ENCODE results near the gene ADGRL3.

Gene ADGRL3

DNA sequence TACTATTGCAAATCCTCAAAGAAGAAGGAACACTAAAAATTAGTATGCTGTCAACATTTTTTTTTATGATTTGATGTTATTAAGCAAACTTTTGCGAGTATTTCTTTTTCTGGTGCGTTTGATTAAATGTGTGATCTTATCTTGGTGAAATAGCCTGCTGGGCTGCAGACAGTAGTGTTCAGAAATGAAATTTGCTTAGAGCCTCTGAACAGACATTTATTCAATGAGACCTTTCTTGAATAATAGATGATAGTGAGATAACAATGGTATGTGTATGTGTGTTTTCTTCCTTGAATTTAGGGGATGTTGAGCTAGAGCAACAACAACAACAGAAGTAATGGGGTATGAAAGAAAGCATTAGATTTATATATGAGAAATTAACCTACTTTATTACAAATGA, 12.7 kb downstream of the ADGRL3 start:
- DNase-seq (no peak), ATAC-seq (ENCODE audit: insufficient read depth, low read depth) (no peak)
- Histone ChIP-seq H3K9me3 (ENCODE audit: insufficient read depth, low read length, severe bottlenecking) (no peaks in the 10 kb centered on the region), H2AFZ (ENCODE audit: low read depth, low read length) (no peak overlapping the region), H3K27ac (ENCODE audit: low read length) (no peak overlapping the region), H3K9ac (ENCODE audit: low read depth, low read length) (no peak overlapping the region), H3K36me3 (ENCODE audit: insufficient read depth, low read length) (no peaks in the 10 kb centered on the region), H3K4me2 (ENCODE audit: insufficient read depth, low read length) (no peak overlapping the region), H3K4me1 (ENCODE audit: insufficient read depth, low read length) (no peaks in the 10 kb centered on the region), H3K4me3 (ENCODE audit: low read depth in 1 of 2, low read length in 2 of 2) (no peak overlapping the region), H4K20me1 (ENCODE audit: insufficient read depth, low read length) (no peaks in the 10 kb centered on the region), H3K27me3 (ENCODE audit: insufficient read depth, low read length, poor library complexity) (no peaks in the 10 kb centered on the region), H3K79me2 (ENCODE audit: insufficient read depth, low read length) (no peaks in the 10 kb centered on the region)
- TF ChIP-seq, protein P1, sequence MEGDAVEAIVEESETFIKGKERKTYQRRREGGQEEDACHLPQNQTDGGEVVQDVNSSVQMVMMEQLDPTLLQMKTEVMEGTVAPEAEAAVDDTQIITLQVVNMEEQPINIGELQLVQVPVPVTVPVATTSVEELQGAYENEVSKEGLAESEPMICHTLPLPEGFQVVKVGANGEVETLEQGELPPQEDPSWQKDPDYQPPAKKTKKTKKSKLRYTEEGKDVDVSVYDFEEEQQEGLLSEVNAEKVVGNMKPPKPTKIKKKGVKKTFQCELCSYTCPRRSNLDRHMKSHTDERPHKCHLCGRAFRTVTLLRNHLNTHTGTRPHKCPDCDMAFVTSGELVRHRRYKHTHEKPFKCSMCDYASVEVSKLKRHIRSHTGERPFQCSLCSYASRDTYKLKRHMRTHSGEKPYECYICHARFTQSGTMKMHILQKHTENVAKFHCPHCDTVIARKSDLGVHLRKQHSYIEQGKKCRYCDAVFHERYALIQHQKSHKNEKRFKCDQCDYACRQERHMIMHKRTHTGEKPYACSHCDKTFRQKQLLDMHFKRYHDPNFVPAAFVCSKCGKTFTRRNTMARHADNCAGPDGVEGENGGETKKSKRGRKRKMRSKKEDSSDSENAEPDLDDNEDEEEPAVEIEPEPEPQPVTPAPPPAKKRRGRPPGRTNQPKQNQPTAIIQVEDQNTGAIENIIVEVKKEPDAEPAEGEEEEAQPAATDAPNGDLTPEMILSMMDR (IDR thresholded peaks at IDR 0.05; ENCODE audit: borderline replicate concordance, extremely low read depth, low read length, poor library complexity, severe bottlenecking) = no peak
- TF ChIP-seq EZH2 (IDR thresholded peaks at IDR 0.05; ENCODE audit: borderline replicate concordance, low read depth, low read length, severe bottlenecking) = no peak

DNA sequence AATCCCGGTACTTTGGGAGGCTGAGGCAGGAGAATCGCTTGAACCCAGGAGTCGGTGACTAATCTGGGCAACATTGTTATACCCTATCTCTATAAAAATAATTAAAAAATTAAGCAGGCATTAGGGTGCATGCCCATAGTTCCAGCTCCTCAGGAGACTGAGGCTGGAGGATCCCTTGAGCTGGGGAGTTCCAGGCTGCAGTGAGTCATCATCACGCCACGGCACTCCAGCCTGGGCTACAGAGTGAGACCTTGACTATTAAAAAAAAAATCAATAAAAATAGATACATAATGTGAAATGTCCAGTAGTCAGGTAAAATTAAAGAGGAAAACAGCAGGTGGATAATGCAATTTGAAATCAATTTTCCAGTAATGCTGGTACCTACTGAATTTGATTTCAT, 14.6 kb downstream of the ADGRL3 start:
- Histone ChIP-seq H3K36me3 (ENCODE audit: insufficient read depth, low read length) (no peaks in the 10 kb centered on the region), H3K4me2 (ENCODE audit: insufficient read depth, low read length) (no peak overlapping the region), H3K4me1 (ENCODE audit: insufficient read depth, low read length) (no peaks in the 10 kb centered on the region), H3K4me3 (ENCODE audit: low read depth in 1 of 2, low read length in 2 of 2) (no peak overlapping the region), H3K27ac (ENCODE audit: low read length) (no peak overlapping the region), H3K79me2 (ENCODE audit: insufficient read depth, low read length) (no peaks in the 10 kb centered on the region), H2AFZ (ENCODE audit: low read depth, low read length) (no peak overlapping the region), H3K9me3 (ENCODE audit: insufficient read depth, low read length, severe bottlenecking) (no peaks in the 10 kb centered on the region), H4K20me1 (ENCODE audit: insufficient read depth, low read length) (no peaks in the 10 kb centered on the region), H3K27me3 (ENCODE audit: insufficient read depth, low read length, poor library complexity) (no peaks in the 10 kb centered on the region), H3K9ac (ENCODE audit: low read depth, low read length) (no peak overlapping the region)
- no peak for ATAC-seq (ENCODE audit: insufficient read depth, low read depth)
- DNase-seq = no peak
- TF ChIP-seq, protein P1 (IDR thresholded peaks at IDR 0.05; ENCODE audit: borderline replicate concordance, extremely low read depth, low read length, poor library complexity, severe bottlenecking) = no peak
- TF ChIP-seq EZH2 (IDR thresholded peaks at IDR 0.05; ENCODE audit: borderline replicate concordance, low read depth, low read length, severe bottlenecking) = no peak

DNA sequence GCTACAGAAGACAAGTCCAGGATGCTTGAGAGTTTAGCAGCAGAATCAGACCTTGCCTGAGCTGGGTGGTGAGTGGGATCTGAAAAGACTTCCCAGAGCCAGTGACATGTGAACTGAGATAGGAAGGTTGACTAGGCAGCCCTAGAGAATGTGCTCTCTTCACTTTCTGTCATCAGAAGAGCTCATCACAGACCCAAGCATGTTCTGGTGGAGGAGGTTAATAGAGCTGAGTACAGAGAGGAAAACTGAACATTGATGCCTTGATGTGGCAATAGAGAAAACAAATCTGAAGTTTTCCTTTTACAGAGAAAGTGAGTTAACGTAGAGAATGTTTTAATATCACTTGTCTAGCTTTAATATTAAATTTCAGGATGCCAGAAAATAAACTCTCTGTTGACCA, 17.1 kb downstream of the ADGRL3 start:
- DNase-seq (no peak), ATAC-seq (ENCODE audit: insufficient read depth, low read depth) (no peak)
- no peak overlapping the region for H3K4me2 ChIP-seq (ENCODE audit: insufficient read depth, low read length)
- H2AFZ ChIP-seq (ENCODE audit: low read depth, low read length) = no peak overlapping the region
- no peak overlapping the region for H3K27ac ChIP-seq (ENCODE audit: low read length)
- H3K4me1 ChIP-seq (ENCODE audit: insufficient read depth, low read length) = no peaks in the 10 kb centered on the region
- H3K9me3 ChIP-seq (ENCODE audit: insufficient read depth, low read length, severe bottlenecking) = no peaks in the 10 kb centered on the region
- no peak overlapping the region for H3K9ac ChIP-seq (ENCODE audit: low read depth, low read length)
- H4K20me1 ChIP-seq (ENCODE audit: insufficient read depth, low read length) = no peaks in the 10 kb centered on the region
- H3K27me3 ChIP-seq (ENCODE audit: insufficient read depth, low read length, poor library complexity) = no peaks in the 10 kb centered on the region
- H3K36me3 ChIP-seq (ENCODE audit: insufficient read depth, low read length) = no peaks in the 10 kb centered on the region
- TF ChIP-seq, protein P1 (IDR thresholded peaks at IDR 0.05; ENCODE audit: borderline replicate concordance, extremely low read depth, low read length, poor library complexity, severe bottlenecking) = no peak
- no peak for TF ChIP-seq EZH2 (IDR thresholded peaks at IDR 0.05; ENCODE audit: borderline replicate concordance, low read depth, low read length, severe bottlenecking)
- no peak overlapping the region for H3K4me3 ChIP-seq (ENCODE audit: low read depth in 1 of 2, low read length in 2 of 2)
- no peaks in the 10 kb centered on the region for H3K79me2 ChIP-seq (ENCODE audit: insufficient read depth, low read length)

DNA sequence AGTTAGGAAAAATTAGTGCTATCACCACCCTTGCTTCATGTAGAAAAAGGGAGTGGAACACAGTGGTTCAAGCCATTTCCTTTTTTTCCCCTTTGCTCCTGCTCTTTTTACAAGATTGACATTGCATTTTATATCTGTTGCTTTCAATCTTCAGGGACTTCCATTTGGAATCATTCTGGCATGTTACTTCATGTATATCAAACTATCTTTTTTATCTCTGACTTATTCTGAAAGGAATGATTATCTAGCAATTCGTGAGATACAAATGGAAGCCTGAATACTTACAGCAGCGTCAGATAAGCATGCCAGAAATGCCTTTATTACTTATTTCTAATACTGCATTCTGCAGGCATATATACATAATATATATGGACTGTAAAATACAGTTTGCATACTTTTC, 20.4 kb downstream of the ADGRL3 start:
- Histone ChIP-seq H3K4me1 (ENCODE audit: insufficient read depth, low read length) (no peaks in the 10 kb centered on the region), H3K4me2 (ENCODE audit: insufficient read depth, low read length) (no peak overlapping the region), H3K27me3 (ENCODE audit: insufficient read depth, low read length, poor library complexity) (no peaks in the 10 kb centered on the region), H3K9me3 (ENCODE audit: insufficient read depth, low read length, severe bottlenecking) (no peaks in the 10 kb centered on the region), H4K20me1 (ENCODE audit: insufficient read depth, low read length) (no peaks in the 10 kb centered on the region), H3K27ac (ENCODE audit: low read length) (no peak overlapping the region), H3K36me3 (ENCODE audit: insufficient read depth, low read length) (no peaks in the 10 kb centered on the region), H3K9ac (ENCODE audit: low read depth, low read length) (no peak overlapping the region), H3K79me2 (ENCODE audit: insufficient read depth, low read length) (no peaks in the 10 kb centered on the region), H3K4me3 (ENCODE audit: low read depth in 1 of 2, low read length in 2 of 2) (no peak overlapping the region), H2AFZ (ENCODE audit: low read depth, low read length) (no peak overlapping the region; the same call in 1 of the 2 replicates)
- TF ChIP-seq EZH2 (IDR thresholded peaks at IDR 0.05; ENCODE audit: borderline replicate concordance, low read depth, low read length, severe bottlenecking) = no peak
- TF ChIP-seq, protein P1 (IDR thresholded peaks at IDR 0.05; ENCODE audit: borderline replicate concordance, extremely low read depth, low read length, poor library complexity, severe bottlenecking) = no peak
- ATAC-seq (ENCODE audit: insufficient read depth, low read depth) (no peak), DNase-seq (no peak)
